GM18519 (cell line): ENCODE data around the gene GSTM1.

Source experiments
- ATAC-seq: cut with Tn5 transposase; IDR thresholded peaks from one replicate; pipeline ENCODE4 v1.9.1; 2021; ENCODE audit warnings: mild to moderate bottlenecking, moderate library complexity; ENCODE audit not compliant: unreplicated experiment, low FRiP score

GSTM1 gene

GRCh38 chr1:109687641-109688499 is at the start of gene GSTM1:
TSS of gene GSTM1 (plus strand) at chr1:109687817. CDS start at chr1:109687874, 57 bp downstream.
- peak; percentile 95 for ATAC-seq

- no peak for ATAC-seq
Measured at GRCh38 chr1:109639063-109639840, 48.4 kb upstream of the GSTM1 start.

GRCh38 chr1:109639841-109640184 is 47.8 kb upstream of the GSTM1 start:
- no peak for ATAC-seq

- no peak for ATAC-seq
Measured at GRCh38 chr1:109640285-109640865, 47.2 kb upstream of the GSTM1 start.

DNA sequence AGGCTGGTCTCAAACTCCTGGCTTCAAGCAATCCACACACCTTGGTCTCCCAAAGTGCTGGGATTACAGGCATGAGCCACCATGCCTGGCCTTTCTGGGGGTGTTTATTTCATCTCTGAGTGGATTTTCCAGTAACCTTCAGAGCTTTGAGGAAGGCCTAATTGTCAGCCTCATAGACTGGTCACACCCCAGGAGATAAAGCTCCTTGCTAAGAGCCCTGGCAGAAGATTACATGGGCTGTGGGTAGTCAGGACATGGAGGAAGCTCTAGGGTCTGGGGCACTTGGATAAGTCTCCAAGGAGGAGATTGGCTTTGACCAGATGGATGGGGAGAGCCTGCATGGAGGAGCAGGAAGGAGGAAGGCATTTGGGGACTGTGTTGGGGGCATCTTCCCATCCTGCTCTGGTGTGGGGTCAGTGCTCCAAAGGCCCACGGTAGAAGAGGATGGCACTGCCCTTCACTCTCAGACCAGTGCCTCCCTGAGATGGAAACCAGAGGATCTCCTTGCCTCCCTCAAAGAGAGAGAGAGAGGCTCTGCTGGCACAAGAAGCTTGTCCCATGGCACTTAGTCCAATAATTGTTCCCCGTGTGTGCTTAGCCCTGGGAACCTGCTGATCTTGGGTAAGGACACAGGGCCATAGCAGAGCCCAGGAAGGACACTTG is 46.4 kb upstream of the GSTM1 start:
- ATAC-seq = no peak

DNA sequence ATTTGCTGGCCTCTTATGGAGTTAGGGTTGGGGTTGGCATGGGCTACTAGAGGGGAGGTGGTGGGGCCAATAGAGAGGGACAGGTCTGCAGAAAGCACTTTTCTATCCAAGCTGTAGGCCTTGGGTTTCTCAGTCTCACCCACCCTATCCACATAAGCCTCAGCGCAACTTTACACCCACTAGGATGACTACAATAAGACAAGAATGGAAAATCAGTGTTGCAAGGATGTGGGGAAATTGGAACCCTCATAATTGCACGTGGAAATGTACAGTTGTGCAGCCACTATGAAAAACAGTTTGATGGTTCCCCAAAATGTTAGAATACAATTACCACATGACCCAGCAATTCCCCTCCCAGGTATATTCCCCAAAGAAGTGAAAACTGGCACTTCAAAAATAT is 45.8 kb upstream of the GSTM1 start:
- ATAC-seq = no peak

GRCh38 chr1:109642626-109643025 is 45.0 kb upstream of the GSTM1 start:
- ATAC-seq = no peak

GRCh38 chr1:109643385-109644230 is 44.0 kb upstream of the GSTM1 start:
- ATAC-seq = peak; percentile 55

DNA sequence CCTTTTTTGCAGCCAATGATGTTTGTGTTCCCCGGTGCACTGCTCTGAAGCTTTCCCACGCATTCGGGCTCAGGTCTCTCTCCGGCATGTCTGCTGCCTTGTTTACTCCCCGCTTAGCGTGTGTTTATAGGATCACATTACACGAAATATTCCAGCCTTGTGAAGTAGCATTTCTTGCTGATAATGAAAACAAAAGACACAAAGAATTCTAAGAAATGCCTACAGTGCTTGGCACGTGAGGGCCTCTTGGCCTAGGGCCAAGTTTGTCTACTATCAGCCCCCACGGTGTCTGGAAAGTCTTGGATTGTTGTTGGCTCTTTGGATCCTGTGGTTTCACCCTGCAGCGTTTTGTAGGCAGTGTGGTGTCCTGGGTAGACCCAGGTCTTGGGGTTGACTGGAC is 42.9 kb upstream of the GSTM1 start:
- ATAC-seq = no peak

- no peak for ATAC-seq
Measured at GRCh38 chr1:109649491-109649914, 38.1 kb upstream of the GSTM1 start.

DNA sequence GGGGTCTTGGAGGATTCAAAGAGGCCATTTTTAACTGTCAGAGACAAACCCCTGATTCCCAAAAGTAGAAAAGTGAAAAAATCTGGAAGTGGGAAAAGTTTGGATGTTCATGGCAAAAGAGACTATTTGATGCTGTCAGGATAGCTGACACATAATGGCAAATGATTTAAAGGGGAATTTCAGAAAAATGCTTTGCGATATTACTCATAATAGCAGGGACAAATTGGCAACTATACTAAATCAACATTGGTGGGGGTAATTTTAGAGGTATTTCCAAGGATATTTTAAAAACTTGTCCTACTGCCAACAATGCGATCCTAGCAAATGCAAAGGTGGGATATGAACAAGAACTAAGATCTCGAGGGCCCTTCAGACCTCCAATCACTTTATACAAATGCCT is 37.0 kb upstream of the GSTM1 start:
- no peak for ATAC-seq

GRCh38 chr1:109652402-109652801 is 35.2 kb upstream of the GSTM1 start:
- ATAC-seq = no peak

- no peak for ATAC-seq
Measured at GRCh38 chr1:109653306-109653705, 34.3 kb upstream of the GSTM1 start.

DNA sequence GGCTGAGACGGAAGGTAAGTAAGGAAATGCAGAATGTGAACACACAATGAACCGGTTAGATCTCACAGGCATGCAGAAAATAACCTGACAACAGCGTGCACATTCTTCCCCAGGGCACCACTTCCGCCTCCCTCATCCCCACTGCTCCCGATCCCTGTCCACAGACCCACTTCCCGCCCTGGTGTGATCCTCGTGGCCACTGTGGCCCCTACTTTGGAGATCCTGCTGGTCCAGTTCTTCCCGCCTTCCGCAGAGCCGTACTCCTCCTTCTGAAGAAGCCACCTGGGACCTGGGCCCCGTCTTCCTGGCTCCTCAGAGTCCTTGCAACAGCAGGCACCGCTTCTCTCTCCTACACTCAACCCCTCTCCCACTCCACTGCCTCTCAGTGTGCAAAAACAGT is 33.1 kb upstream of the GSTM1 start:
- ATAC-seq = no peak

GRCh38 chr1:109655615-109656519 is 31.8 kb upstream of the GSTM1 start, which contains the start of gene GSTM4:
TSS of gene GSTM4 (plus strand) at chr1:109656099. CDS start at chr1:109656390, 291 bp downstream.
- ATAC-seq = peak; percentile 47

DNA sequence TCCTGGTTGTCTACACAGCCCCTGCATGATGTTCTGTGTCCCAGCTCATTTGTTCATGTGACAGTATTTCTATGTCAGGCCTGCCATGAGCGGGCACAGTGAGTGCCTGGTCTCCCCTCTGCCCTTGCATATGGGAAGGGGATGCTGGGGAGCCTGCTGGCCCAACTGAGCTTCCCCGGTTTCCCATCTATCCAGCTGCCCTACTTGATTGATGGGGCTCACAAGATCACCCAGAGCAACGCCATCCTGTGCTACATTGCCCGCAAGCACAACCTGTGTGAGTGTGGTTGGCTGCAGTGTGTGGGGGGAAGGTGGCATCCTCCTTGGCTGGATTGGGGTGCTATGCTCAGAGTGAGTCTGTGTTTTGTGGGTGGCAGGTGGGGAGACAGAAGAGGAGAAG is 30.2 kb upstream of the GSTM1 start:
- ATAC-seq = no peak

- ATAC-seq = no peak
Measured at GRCh38 chr1:109657970-109658369, 29.6 kb upstream of the GSTM1 start.

DNA sequence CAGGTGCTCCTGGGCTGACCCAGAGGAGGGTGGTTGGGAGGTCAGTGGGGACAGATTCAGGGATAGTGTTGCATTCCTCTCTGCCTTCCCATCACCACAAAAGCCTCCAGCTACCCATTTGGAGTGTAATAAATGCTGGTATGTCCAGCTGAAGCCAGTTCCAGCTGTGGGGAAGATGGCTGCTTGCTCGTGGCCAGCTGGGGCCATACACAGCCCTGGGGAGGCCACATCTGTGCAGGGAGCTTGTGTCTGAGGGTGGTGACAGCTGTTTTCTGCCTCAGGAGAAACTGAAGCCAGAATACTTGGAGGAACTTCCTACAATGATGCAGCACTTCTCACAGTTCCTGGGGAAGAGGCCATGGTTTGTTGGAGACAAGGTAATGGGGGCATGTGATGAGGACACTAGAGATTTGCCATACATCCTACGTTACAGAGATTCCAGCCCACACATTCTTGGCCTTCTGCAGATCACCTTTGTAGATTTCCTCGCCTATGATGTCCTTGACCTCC is 29.0 kb upstream of the GSTM1 start:
- ATAC-seq = no peak

DNA sequence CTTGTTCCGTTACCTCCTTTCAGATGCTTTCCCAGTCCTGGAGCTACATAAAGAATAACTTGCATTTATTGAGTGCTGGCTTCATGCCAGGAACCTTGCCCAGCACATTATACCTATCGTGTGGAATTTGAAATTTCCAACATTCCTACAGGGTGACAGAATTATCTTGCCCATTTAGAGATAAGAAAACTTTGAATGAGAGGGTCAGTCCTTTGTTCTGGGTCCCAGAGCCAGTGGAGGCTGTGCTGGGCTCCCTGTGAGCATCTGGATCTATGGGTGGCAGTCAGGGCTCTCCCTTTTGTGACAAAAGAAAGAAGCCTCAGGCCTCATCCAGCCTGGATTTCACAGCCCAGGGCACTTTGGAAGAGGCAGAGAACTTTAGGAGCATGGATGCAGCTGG is 28.5 kb upstream of the GSTM1 start:
- no peak for ATAC-seq
